ENCODE data around the gene TRIM46. TPM values are rescaled to one million over a fixed set of nuclear protein-coding genes. Genes with fewer than 3 reads are reported as not detected.

TRIM46 gene
- total and polyA plus RNA-seq, 2 experiments from 2014 or later: 8.1 to 15.4 TPM

GRCh38 chr1:155195201-155196102 lies 21.8 kb downstream of the TRIM46 start (continued):
- no peak for TF ChIP-seq ETS1 (IDR thresholded peaks at IDR 0.05)
- no peak for TF ChIP-seq POLR2AphosphoS5 (IDR thresholded peaks at IDR 0.05; ENCODE audit: low read depth)
- no peak for TF ChIP-seq CREB1 (CRISPR knock-in tag; IDR thresholded peaks at IDR 0.05; ENCODE audit: low read depth)
- TF ChIP-seq ZNF331 (CRISPR knock-in tag; IDR thresholded peaks at IDR 0.05; ENCODE audit: low read depth): no peak

- Histone ChIP-seq H3K79me2 (replicated peaks; ENCODE audit: insufficient read depth) (peaks cover 29% of the 10 kb centered on the region), H2AFZ (no peak overlapping the region), H4K20me1 (replicated peaks; ENCODE audit: insufficient read depth) (peaks cover 32% of the 10 kb centered on the region), H3K4me2 (peak overlapping the region; percentile 91), H3K4me3 (peak overlapping the region; percentile 99), H3K9me2 (ENCODE audit: insufficient read depth) (no peaks in the 10 kb centered on the region), H3K36me3 (ENCODE audit: insufficient read depth) (peaks cover 44% of the 10 kb centered on the region), H3K27me3 (ENCODE audit: insufficient read depth) (no peaks in the 10 kb centered on the region), H3K27ac (ENCODE audit: low read depth) (peak overlapping the region; percentile 97), H3F3A (replicated peaks; ENCODE audit: low read depth) (peaks cover 50% of the 10 kb centered on the region), H3K4me1 (ENCODE audit: insufficient read depth) (peaks cover 21% of the 10 kb centered on the region)
- H3K4me3 Mint-ChIP-seq: peak overlapping the region; percentile 97
- ATAC-seq (peak; percentile 41), DNase-seq (ENCODE audit: low spot score) (peak; percentile 99)
- peak overlapping the region; percentile 98 for H3K27ac Mint-ChIP-seq
- peaks cover 3% of the 10 kb centered on the region; the same call in 1 of the 3 replicates for H3K9me3 Mint-ChIP-seq
- peaks cover 34% of the 10 kb centered on the region for H3K4me1 Mint-ChIP-seq
- H3K27me3 Mint-ChIP-seq (ENCODE audit: insufficient read depth, low read depth, poor library complexity): peaks cover 57% of the 10 kb centered on the region
- no peak for TF ChIP-seq REST (IDR thresholded peaks at IDR 0.05; ENCODE audit: unreplicated experiment)
- TF ChIP-seq CTCF (conservative IDR thresholded peaks at IDR 0.05; ENCODE audit: low read depth in 2 of 2): no peak
- TF ChIP-seq EZH2phosphoT487 (IDR thresholded peaks at IDR 0.05; ENCODE audit: unreplicated experiment): no peak
- TF ChIP-seq ZNF331 (CRISPR knock-in tag; IDR thresholded peaks at IDR 0.05; ENCODE audit: low read depth): no peak; the same call in 1 of the 2 replicates
- TF ChIP-seq POLR2AphosphoS5 (IDR thresholded peaks at IDR 0.05; ENCODE audit: low read depth): peak; percentile 68
- TF ChIP-seq CREB1 (CRISPR knock-in tag; IDR thresholded peaks at IDR 0.05; ENCODE audit: low read depth): 0 out of 2 replicates have a peak, but pooled peaks have one; percentile 14
- no peak for TF ChIP-seq STAT1 (IDR thresholded peaks at IDR 0.05; ENCODE audit: unreplicated experiment)
- peak; percentile 61; the same call in 1 of the 2 replicates for TF ChIP-seq ETS1 (IDR thresholded peaks at IDR 0.05)
- H3K36me3 Mint-ChIP-seq (ENCODE audit: low read depth): peaks cover 61% of the 10 kb centered on the region
Observed at GRCh38 chr1:155196103-155196892, 22.6 kb downstream of the TRIM46 start.

Data from GM23338 (cell line).